ENCODE data around the gene PLXDC1. TPM values are rescaled to one million over a fixed set of nuclear protein-coding genes. Genes with fewer than 3 reads are reported as not detected.

Gene PLXDC1
- total RNA-seq, 1 experiment from 2014 or later, result 2.0 TPM

DNA sequence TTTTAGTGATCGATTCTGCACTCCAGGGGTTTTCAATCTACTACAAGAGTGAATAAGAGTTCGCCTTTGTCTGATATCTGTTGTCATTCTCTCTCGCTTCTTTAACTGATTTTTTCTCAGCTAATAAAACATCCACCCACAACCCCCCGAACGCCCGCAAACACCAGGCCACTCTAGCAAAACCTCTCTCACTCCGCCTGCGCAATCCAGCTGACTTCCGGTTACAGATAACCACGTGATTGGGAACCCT is 48.3 kb upstream of the PLXDC1 start:
- H3K14ac ChIP-seq (ENCODE audit: insufficient read depth, low read length), result no peak overlapping the region
- H3K4me1 Mint-ChIP-seq, result peaks cover 33 to 44% of the 10 kb centered on the region in 2 experiments
- no CpG with 5 or more reads among the region's 10 CpGs for WGBS (ENCODE audit: extremely low coverage, insufficient read length, low lambda C conversion rate)
- peaks cover 0 to 7% of the 10 kb centered on the region in 2 experiments; a peak in 1 of 5 replicates for H3K9me3 Mint-ChIP-seq
- H2BK12ac ChIP-seq (ENCODE audit: insufficient read length, low read depth, low read length), result no peak overlapping the region
- no peaks in the 10 kb centered on the region for H3K9me3 ChIP-seq (ENCODE audit: control insufficient read depth, low read depth, low read length)
- H3K23ac ChIP-seq (ENCODE audit: insufficient read length, low read depth, low read length), result no peak overlapping the region
- H3K4me1 ChIP-seq (ENCODE audit: insufficient read depth, low read length), result peaks cover 2% of the 10 kb centered on the region; the same call in 1 of the 2 replicates
- H4K20me1 ChIP-seq (ENCODE audit: control insufficient read depth, insufficient read depth, insufficient read length), result no peaks in the 10 kb centered on the region
- peaks cover 9% of the 10 kb centered on the region; the same call in 1 of the 2 replicates for H3K79me2 ChIP-seq (ENCODE audit: insufficient read depth, low read length)
- H4K5ac ChIP-seq (ENCODE audit: insufficient read length, low read depth, low read length), result no peak overlapping the region
- H3K18ac ChIP-seq (ENCODE audit: insufficient read length, low read depth, low read length), result no peak overlapping the region
- H2BK120ac ChIP-seq (ENCODE audit: low read depth, low read length, poor library complexity, severe bottlenecking), result no peak overlapping the region
- peaks cover 37 to 47% (median 47%) of the 10 kb centered on the region in 3 experiments for H3K36me3 Mint-ChIP-seq (ENCODE audit: insufficient read depth in 1 of 3, low read depth in 3 of 3)
- TF ChIP-seq, protein P1, sequence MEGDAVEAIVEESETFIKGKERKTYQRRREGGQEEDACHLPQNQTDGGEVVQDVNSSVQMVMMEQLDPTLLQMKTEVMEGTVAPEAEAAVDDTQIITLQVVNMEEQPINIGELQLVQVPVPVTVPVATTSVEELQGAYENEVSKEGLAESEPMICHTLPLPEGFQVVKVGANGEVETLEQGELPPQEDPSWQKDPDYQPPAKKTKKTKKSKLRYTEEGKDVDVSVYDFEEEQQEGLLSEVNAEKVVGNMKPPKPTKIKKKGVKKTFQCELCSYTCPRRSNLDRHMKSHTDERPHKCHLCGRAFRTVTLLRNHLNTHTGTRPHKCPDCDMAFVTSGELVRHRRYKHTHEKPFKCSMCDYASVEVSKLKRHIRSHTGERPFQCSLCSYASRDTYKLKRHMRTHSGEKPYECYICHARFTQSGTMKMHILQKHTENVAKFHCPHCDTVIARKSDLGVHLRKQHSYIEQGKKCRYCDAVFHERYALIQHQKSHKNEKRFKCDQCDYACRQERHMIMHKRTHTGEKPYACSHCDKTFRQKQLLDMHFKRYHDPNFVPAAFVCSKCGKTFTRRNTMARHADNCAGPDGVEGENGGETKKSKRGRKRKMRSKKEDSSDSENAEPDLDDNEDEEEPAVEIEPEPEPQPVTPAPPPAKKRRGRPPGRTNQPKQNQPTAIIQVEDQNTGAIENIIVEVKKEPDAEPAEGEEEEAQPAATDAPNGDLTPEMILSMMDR (conservative IDR thresholded peaks at IDR 0.05), result no peak
- no peaks in the 10 kb centered on the region for H3K27me3 Mint-ChIP-seq (ENCODE audit: low read depth)
- H2AK5ac ChIP-seq (ENCODE audit: insufficient read length, low read length), result no peak overlapping the region
- H2BK15ac ChIP-seq (ENCODE audit: low read depth, low read length), result no peak overlapping the region
- no peak overlapping the region for H3K4ac ChIP-seq (ENCODE audit: low read depth, low read length)
- no peak overlapping the region for H2BK20ac ChIP-seq (ENCODE audit: low read depth, low read length, poor library complexity, severe bottlenecking)
- no peak overlapping the region for H3T11ph ChIP-seq (ENCODE audit: low read length)
- no peak overlapping the region for H4K91ac ChIP-seq (ENCODE audit: insufficient read length, low read depth, low read length)
- H3K9ac ChIP-seq (ENCODE audit: extremely low read depth, insufficient read length, low read length), result peak overlapping the region; percentile 99
- peak overlapping the region; percentile 88 for H3K4me2 ChIP-seq (ENCODE audit: insufficient read depth, insufficient read length, low read length)
- H2BK5ac ChIP-seq (ENCODE audit: insufficient read length, low read length), result no peak overlapping the region
- no peaks in the 10 kb centered on the region for H3K79me1 ChIP-seq (ENCODE audit: insufficient read depth, low read depth, low read length, poor library complexity, severe bottlenecking)
- no peak overlapping the region for H2AFZ ChIP-seq (ENCODE audit: low read length)
- H3K23me2 ChIP-seq (ENCODE audit: insufficient read length, low read depth, low read length, poor library complexity, severe bottlenecking), result peaks cover 13% of the 10 kb centered on the region
- peak overlapping the region; percentile 75 for H3K27ac ChIP-seq (ENCODE audit: insufficient read length, low read depth, low read length)
- no peak overlapping the region for H4K8ac ChIP-seq (replicated peaks; ENCODE audit: insufficient read length, low read depth, low read length)
- no peaks in the 10 kb centered on the region for H3K27me3 ChIP-seq (ENCODE audit: insufficient read depth, low read length)
- DNase-seq, result peak; percentile 93
- H3K4me3 Mint-ChIP-seq, result peak overlapping the region; percentile 98
- H3K56ac ChIP-seq (ENCODE audit: insufficient read length, low read depth, low read length), result no peak overlapping the region
- peak overlapping the region; percentile 99 to 100 (median 100) for H3K27ac Mint-ChIP-seq
